Dermis blood vessel endothelial cell (primary cell): ENCODE results near the gene EPG5. TPM values are rescaled to one million over a fixed set of nuclear protein-coding genes. Genes with fewer than 3 reads are reported as not detected.
"Not testable (repeated sequence)": the region's sequence is repeated elsewhere in the genome, so short reads cannot be mapped to it uniquely, and the experiment has no call there.

Experiments used
- DNase-seq: peaks from one replicate; pipeline ENCODE4 v3.0.0; 2010
- total RNA-seq: library from RNA; depleted of rRNA; stranded (reverse); fragments of >200 nt; gene quantifications from 2 replicates; pipeline ENCODE4 v1.2.3, GENCODE V29; 2014

The EPG5 gene
- total RNA-seq, 1 donor from 2014 or later: 19.2 TPM

DNA sequence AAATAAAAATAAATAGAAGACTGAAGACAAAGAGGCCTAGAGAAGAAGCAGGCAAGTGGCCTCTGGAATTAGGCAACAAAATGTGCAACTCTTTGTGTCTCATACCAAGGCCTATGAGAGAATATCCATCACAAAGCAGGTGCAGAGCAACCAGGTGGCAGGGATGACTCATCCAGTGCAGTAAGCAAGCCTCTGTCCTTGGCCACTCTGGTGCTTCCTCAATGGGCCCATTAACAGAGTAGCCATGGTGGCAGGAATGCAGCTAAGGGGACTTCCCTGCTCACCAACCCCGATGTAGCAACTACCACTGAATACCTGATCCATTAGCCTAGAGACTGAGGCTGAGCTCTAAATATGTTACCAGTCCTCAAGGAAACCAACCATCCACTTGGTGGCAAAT lies 11.0 kb upstream of the EPG5 start:
- DNase-seq: no peak

DNA sequence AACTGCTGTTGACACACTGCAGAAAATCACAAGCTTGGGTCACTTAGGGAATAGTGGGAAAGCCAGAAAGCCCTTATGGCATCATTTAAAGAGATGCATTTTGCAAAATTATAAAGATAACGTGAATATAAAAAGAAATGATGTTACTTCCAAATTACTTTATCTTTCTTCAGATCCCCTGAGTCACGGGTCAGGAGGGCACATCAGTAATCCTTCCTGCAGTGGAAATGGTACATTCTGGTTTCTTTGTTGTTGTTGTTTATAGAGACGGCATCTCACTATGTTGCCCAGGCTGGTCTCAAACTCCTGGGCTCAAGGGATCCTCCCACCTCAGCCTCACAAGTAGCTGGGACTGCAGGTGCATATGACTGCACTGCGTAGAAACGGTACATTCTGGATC lies 9.8 kb upstream of the EPG5 start:
- peak; percentile 15 for DNase-seq

DNA sequence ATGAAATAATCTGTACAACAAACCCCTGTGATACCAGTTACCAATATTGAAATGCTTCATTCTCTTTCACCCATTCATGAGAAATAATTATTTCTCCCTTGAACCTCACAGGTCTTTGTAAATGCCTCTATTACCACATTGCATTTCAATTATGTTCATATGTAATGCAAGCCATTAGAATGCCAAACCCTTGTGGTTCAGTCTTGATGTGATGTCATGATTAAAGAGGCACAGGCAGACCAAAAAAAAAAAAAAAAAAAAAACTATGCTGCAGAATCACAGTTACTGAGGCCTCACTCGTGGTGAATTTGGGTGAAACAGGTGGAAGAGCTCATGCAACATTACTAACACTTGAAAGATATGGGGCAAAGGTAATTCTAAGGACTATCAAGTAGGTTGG lies 9.4 kb upstream of the EPG5 start:
- no peak for DNase-seq

DNA sequence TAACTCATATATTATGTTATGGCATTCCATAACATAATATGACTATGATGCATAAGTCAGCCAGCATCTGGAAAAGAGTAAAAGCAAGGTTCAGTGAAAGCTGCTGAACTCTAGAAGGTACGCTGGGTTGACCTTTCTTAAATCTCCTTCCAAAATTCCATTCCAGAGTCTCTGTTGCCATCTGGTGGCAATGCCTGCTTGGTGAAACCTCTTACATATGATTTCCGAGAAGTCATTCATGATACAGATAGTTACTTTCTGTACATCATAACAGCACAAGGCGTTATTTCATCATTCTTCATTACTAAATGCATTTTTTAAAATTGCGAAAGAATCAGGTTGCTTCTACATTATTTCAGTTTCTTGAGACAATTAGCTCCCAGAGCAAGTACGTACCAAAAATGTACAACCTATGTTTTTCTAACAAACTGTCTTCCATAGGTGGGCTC lies 7.0 kb upstream of the EPG5 start:
- peak; percentile 77 for DNase-seq

DNA sequence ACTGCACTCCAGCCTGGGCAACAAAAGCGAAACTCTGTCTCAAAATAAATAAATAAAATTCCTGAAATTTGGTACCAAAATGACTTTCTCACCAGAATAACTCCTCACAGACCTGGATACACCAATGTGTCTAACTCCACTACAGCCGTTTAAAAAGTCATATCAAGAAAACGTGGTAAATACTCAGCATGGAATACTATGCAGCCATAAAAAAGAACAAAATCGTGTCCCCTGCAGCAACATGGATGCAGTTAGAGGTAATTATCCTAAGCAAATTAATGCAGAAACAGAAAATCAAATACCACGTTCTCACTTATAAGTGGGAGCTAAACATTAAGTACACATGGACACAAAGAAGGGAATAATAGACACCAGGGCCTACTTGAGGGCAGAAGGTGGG lies 2.2 kb downstream of the EPG5 start:
- not testable (repeated sequence) for DNase-seq

DNA sequence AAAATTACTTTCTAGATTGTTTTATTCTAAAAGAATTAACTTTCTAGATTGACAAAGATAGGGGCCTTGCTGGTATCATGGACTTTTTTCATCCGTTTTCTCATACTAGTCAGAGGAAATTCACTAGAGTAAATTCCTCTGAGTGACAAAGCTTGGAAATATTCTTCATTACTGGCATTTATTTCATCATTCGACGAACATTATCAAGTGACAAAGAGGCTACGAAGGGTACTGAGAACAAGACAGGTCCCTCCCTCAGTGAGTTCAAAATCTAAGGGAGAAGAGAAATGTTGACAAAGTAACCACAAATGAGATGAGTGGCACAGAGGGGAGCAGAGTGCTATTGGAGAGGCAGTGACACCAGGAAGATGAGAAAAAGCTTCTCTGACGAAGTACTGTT lies 4.3 kb downstream of the EPG5 start:
- no peak for DNase-seq

DNA sequence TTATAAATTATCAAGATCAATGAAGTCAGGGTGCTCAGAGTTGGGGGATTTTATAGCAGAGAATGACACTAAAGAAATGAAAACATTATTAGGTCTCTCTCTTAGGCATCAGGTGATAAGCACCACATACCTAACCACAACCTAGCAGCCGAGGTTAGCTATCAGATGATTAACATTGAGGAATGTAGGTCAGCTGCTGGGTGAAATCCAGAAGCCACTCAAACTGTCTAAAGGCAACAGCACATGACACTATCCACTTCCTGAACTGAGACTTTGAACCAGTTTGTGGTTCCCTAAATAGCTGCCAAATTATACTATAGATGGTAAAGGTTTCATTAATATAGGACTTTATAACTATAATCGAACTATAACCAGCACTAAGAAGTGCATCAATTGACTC lies 4.7 kb downstream of the EPG5 start:
- peak; percentile 27 for DNase-seq

DNA sequence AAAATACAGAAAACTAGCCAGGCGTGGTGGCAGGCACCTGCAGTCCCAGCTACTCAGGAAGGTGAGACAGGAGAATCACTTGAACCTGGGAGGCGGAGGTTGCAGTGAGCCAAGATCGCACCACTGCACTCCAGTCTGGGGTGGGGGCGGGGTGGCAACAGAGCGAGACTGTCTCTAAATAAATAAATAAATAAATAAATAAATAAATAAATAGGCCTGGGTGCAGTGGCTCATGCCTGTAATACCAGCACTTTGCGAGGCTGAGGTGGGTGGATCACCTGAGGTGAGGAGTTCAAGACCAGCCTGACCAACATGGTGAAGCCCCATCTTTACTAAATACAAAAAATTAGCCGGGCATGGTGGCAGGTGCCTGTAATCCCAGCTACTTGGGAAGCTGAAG lies 7.6 kb downstream of the EPG5 start:
- not testable (repeated sequence) for DNase-seq

DNA sequence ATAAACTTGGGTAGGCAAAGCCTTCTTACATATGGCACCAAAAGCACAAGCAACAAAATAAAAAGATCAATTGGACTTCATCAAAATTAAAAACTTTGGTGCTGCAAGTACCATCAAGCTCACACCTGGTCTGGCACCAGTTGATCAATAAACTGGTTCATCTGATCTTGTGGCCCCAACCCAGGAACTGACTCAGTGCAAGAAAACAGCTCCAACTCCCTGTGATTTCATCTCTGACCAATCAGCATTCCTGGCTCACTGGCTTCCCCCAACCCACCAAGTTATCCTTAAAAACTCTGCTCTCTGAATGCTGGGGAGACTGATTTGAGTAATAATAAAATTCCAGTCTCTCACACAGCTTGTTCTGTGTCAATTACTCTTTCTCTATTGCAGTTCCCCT lies 8.4 kb downstream of the EPG5 start:
- DNase-seq: no peak

DNA sequence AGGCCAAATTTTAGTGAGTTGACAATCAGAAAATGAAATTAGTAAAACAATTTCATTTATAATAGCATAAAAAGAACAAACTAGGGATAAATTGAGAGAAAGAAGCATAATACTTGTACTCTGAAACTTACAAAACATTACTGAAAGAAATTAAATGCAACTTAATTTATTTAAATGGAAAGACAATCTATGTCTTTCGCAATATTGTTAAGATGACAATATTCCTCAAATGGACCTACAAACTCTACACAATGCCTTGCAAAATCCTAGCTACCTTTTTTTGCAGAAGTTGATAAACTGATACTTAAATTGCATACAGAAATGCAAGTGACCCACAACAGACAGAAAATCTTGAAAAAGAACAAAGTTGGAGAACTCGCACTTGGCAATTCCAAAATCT lies 9.1 kb downstream of the EPG5 start:
- no peak for DNase-seq

DNA sequence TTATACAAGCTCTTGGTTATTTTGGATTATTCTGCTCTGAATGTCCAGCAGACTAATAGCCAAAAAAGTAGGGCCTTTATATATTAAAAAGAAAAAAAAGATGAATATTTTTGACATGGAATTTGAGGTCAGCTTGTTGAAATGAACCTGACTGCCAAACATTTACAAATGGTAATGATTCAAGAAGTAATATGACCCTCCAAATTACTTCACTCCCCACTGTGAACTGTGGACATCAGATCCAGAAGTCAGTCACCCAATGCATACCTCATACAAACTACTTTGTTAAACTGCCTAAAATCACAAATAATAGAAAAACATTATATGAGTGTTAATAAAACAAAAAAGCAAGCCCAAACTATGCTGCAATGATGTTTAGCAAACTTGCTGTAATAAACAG lies 10.0 kb downstream of the EPG5 start:
- no peak for DNase-seq

DNA sequence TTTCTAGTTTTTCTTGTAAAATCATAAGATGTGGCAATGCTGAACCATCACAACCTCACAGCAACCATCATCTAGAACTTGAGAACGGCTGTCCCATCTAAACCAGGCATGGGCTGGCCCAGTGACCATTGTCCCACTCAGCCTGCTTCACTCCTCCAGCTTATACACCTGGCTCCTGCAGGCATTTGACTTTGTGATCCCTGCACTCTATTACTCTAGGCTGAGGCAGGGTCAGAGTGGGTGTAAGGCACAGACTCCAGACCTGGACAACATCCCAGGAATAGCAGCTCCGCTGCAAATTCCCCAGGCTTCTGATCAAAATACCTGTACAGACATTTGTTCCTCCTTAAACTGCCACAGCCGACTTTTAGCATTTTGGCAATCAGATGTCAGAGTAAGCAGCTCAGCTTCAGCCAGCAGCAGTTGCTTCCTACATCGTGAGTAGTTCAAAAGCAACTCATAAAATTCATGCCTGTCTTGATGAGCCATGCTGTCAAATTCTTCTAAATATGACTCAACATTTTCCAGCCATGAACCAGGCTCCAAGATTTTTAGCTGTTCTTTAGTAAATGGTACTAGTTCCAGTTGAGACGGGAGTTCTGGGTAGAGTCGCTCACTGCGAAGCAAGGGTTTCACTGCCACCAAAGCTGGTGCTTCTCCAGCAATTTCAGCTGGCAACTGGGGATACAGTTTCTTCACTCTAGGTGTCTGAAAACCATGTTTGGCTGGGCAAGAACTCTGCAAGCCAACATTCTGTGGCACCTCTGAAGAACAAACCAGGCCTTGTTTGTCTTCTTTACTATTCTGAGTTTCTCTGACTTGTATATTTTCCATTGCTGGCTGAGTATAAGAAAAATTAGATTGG lies 12.8 kb downstream of the EPG5 start:
- peak; percentile 26 for DNase-seq

DNA sequence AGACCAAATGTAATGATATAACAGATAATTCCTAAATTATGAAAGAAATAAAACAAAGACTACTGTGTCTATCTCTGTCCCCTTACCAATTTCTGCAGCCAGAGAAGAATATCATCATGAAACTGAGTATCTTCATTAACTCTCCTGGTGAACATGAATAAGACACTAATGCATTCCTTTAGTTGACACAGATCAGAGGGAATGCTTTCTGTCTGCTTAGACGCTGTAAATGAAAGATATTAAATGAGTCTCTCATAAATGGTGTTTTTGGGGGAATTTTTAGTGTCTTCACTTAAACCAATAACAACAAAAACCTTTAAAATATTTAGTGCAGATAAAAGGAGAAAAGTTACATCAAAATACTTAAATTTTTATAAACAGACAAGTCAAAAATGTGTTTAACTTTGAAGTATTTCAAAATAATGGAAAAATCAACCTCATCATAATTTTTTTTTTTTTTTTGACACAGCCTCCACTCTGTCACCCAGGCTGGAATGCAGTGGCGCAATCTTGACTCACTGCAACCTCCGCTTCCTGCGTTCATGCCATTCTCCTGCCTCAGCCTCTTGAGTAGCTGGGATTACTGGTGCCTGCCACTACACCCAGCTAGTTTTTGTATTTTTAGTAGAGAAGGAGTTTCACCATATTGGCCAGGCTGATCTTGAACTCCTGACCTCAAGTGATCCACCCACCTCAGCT lies 16.0 kb downstream of the EPG5 start:
- peak; percentile 60 for DNase-seq

DNA sequence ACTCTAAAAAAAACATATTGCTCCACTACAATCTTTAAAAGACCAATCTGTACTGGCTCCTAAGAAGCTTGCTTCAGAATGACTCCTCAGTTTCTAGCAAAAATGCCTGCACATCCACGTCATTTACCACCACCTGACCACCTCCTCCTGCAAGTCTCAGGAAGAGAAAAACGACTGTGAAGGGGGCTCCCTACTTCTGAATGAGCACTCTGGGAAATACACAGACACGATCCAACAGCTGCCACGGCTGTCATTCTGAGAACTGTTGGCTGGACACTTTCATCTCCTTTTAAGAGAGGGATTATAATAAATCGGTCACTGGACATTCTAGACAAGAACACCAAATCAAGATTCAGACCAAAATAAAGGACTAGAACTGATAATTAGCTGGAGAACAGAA lies 21.5 kb downstream of the EPG5 start:
- no peak for DNase-seq

DNA sequence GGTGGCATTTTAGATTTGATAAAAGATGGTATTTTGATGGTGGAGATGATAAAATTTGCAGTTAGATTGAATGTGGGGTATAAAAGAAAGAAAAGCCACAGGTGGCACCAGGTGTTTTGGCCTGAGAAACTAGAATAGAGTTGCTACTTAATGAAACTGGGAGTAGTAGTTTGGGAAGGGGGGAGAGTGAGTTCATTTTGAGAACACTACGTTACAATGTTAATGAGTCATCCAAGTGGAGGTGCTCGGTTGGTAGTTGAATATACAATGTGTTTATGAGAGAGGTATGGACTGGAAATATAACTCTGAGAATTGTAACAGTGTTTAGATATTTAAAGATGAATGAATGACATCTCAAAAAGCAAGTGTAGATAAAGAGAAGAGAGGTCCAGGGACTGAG lies 26.4 kb downstream of the EPG5 start:
- no peak for DNase-seq

DNA sequence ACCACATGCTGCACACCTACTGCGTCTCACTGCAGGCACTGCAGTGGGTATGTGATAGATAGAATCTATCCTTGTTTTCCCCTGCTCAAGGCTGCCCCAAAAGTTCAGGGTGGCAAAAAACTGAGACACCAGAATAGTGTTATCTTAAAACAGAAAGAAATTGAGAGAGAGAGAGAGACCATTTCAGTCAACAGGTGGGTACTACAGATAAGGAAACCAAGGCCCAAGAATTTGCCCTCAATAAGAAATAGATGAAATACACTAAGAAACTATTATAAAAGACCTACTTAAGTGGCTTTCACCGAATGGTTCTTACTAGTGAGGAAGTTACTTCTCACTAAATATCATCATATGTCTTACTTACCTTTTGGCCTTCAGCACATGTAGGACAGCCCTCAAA lies 27.9 kb downstream of the EPG5 start:
- DNase-seq: no peak

DNA sequence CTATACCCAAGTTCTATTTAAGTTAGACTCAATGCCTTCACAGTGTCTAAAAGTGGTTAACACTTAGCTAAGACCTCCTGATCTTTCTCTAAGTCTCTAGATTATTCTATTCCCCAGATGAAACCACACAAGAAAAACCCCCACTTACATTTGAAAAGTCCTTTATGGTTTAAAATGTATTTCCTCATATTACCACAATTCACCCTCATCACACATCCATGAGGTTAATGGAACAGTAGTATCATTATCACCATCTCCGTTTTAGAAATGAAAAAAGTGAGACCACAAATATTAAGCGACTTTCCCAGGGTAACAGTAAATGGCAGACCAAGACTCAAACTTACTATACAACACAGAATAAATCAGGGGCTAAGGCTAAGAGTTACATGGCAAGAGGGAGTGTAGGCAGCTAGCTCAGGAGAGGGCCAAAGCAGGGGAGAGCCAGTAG lies 28.6 kb downstream of the EPG5 start:
- no peak for DNase-seq

DNA sequence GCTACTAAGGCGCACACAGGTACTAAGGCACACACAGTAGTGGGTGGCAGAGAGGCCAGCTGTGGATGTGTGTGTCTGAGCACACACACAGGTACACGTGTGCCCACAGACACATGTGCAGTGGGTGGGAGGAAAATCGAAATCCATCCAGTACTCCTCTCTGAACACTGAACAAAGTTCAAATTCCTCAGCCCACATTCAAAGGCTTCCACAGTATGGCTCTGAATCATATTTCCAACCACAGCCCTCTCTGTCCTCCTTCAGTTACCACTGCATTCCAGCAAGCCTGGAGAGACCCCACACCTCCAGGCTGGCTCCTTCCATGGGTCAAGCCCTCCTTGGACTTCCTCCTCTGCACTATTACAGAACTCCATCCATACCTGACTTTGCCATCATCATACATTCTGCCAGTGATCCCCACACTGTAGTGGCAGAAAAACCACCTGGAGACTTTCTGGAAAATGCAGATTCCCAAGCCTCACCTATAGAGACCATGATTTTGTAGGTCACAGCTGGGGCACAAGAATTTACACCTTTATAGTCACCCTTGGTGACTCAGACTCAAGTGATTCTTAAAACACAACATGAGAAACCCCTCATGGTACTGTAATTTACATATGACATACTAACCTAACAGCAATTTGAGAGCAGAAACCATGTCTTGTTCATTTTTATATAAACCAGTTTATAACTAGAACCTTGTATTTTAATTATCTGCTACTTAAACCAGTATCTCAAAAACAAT lies 31.4 kb downstream of the EPG5 start:
- no peak for DNase-seq

DNA sequence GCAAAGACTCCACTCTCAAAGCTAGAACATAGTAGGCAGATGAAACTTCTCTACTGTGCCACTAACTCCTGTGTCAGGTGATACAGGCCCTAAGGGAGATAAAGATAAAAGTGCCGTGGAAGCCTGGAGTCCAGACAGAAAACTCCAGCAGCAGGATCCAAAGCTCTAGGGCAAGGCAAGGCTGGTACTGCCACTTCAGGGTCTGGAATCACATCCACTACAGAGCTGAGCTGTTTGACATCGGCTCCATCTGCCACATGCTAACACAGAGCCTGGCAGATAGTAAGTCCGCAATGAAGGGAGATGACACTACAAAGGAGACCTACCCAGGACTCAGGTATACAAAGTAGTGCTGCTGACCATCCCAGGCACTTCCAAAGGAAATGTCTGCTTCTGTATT lies 34.4 kb downstream of the EPG5 start:
- DNase-seq: no peak

DNA sequence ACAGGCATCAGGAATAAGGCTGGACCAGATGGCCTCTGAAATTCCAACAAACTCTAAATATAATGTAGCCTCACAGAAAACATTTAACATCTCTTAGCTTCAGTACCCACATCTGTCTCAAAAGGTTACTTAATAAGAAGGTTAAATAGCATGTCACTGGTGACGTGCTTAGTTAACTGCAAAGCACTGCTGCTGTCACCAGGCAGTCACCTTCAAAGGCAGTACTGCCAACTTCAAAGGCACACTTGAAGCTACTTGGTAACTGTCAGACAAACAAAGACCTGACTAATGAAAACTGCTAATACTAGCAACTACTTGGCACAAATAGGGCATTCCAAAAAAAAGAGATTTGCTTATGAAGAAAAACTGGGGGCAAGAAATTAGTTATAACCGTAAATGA lies 36.2 kb downstream of the EPG5 start:
- no peak for DNase-seq

DNA sequence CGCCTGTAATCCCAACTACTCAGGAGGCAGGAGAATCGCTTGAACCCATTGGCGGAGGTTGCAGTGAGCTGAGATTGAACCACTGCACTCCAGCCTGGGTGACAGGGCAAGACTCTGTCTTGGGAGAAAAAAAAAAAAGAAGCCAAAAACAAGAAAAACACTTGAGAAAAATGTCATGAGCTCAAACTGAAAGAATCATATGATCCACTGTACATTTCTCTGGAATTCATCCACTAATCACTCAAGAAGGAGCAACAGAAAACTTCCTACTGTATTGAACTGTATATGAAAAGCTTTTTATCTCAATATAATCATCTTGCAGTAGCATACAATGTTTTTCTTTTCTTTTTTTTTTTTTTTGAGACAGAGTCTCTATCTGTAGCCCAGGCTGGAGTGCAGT lies 40.4 kb downstream of the EPG5 start:
- no peak for DNase-seq

DNA sequence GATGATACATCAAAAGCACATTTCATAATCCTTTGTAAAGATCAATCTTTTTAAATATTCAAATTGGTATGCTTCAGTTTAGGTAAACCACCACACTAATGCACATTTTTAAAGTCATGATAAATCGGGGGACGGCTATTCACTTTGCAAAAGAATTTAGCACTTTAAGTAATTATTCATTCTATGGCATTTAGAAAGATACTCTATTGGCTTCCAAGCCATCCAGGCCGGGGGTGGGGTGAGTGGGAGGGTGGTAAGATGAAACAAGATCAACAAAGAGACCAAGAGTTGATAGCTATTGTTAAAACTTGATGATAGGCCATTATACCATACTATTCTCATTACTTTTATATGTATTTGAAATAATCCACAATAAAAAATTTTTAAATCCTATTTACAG lies 41.0 kb downstream of the EPG5 start:
- no peak for DNase-seq

DNA sequence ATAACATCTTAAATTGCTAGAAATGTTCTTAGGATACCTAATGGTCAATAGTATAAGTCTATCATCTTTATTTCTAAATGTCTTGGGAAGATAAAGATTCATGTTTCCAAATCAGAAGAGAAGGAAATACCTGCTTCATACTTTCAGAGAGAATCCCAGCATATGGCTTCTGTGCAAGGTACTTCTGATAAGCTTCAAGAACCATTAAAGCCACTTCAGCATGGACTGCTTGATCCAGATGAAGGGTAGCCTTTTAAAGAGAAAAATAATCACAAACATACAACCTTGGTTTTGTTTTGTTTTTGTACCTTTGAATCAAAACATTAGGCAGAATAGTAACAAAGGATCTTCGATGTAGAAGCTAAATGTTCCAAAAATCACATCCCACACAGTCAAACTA lies 44.0 kb downstream of the EPG5 start:
- no peak for DNase-seq

DNA sequence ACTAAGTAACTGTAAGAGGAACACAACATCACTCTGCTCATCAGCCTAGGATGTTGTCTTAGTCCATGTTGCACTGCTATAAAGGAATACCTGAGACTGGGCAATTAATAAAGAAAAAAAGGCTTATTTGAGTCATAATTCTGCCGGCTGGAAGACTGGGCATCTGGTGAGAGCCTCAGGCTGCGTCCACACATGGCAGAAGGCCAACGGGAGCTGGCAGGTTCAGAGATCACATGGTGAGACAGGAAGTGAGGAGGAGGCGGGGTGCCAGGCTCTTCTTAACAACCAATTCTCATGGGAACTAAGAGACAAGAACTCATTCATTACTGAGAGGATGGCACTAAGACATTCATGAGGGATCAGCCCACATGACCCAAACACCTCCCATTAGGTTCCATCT lies 46.8 kb downstream of the EPG5 start:
- peak; percentile 81 for DNase-seq
